Prostate gland (tissue), 2 donors: ENCODE data around the gene LYRM2.

ENCODE experiments used
- CTCF ChIP-seq, 4 experiments: fragments of 200-600 bp in 2 of 4; fragments of 450-650 bp in 2 of 4; sonication (generic) in 2 of 4; IDR thresholded peaks; 1 replicate in 3 of 4; 2 replicates in 1 of 4; pipeline ENCODE4 v1.5.1; 2016 to 2019; ENCODE audit warnings: antibody characterized with exemption in 4 of 4, mild to moderate bottlenecking in 2 of 4, moderate library complexity in 2 of 4
- POLR2A ChIP-seq: fragments of 450-650 bp; IDR thresholded peaks from one replicate; pipeline ENCODE4 v1.6.1; 2016; ENCODE audit warnings: antibody characterized with exemption, mild to moderate bottlenecking
- POLR2AphosphoS5 ChIP-seq: sonication (generic); formaldehyde crosslinking; IDR thresholded peaks from one replicate; pipeline ENCODE4 v1.6.1; 2017; ENCODE audit warnings: antibody characterized with exemption

GRCh38 chr6:89591745-89592144 is 46.8 kb downstream of the LYRM2 start:
- TF ChIP-seq CTCF (IDR thresholded peaks at IDR 0.05) (no peak), POLR2AphosphoS5 (no peak), POLR2A (no peak)
